ENCODE data around the gene IMPA2. TPM values are rescaled to one million over a fixed set of nuclear protein-coding genes. Genes with fewer than 3 reads are reported as not detected.
A peak's percentile ranks its signal among the peaks of the same experiment; 100 is the strongest.
"Not testable (repeated sequence)": the region's sequence is repeated elsewhere in the genome, so short reads cannot be mapped to it uniquely, and the experiment has no call there.

IMPA2 gene
- total RNA-seq: 10 to 100 TPM; 18.6 to 20.4 TPM

DNA sequence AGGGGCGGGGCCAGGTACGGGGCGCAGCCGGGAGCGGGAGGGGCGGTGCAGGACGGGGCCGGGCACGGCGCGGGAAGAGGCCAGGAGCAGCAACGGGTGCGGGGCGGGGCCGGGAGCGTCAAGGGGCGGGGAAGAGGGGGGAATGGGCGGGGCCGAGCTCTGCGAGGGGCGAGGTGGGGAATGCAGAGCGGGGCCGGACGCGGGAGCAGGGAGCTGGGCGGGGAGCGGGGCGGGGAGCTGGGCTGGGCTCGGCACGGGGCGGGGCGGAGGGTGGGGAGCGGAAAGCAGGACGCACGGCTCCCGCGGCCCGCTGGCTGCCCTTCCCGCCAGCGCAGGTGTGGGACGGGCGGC, at the start of gene IMPA2:
Gene IMPA2, plus strand, starts transcription at position 316 of the 351 bp plus-strand sequence. CDS start 163 bp downstream, outside the sequence.
- Mint-ChIP-seq H3K4me3 (peak within 1 kb of the TSS; percentile 86), H3K27me3 (peaks cover 6% of the 10 kb centered on the region), H3K9me3 (no peaks in the 10 kb centered on the region), H3K27ac (peak within 1 kb of the TSS; percentile 80), H3K36me3 (ENCODE audit: low read depth) (no peaks in the 10 kb centered on the region), H3K4me1 (peaks cover 20% of the 10 kb centered on the region)
- CTCF ChIA-PET: interaction anchor here (1.0 to 1.5 kb wide), 6 partner anchors 10 to 241 kb away, joined by 3 to 5 read pairs (median 3); no protein-coding TSS in a partner anchor
- no peak for DNase-seq
- POLR2A ChIA-PET: interaction anchor here (1.2 kb wide), 1 partner anchor 15 kb away, joined by 4 read pairs; no protein-coding TSS in a partner anchor

DNA sequence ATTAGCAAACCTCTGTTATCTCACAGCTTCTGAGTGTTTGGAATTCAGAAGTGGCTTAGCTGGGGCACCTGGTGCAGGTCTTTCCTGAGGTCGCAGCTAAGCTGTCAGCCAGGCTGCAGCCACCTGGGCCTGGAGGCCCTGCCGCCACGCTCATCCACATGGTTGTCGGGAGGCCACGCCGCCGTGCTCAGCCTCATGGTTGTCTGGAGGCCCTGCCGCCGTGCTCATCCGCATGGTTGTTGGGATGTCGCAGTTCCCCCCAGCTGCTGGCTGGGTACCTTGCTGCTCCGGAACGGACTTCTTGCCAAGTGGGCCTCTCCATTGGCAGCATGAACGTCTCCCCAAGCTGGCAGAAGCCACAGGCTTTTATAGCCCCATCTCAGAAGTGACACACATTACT, 48.9 kb upstream of the IMPA2 start:
- no peak overlapping the region for H3K4me3 Mint-ChIP-seq
- CTCF ChIA-PET: interaction anchor here (0.8 to 1.5 kb wide), 3 partner anchors 56 to 68 kb away, joined by 3 to 8 read pairs (median 4); no protein-coding TSS in a partner anchor
- POLR2A ChIA-PET: no interaction called here
- no peak for DNase-seq
- no peak overlapping the region for H3K27ac Mint-ChIP-seq
- H3K4me1 Mint-ChIP-seq: no peaks in the 10 kb centered on the region
- H3K9me3 Mint-ChIP-seq: no peaks in the 10 kb centered on the region
- H3K27me3 Mint-ChIP-seq: peaks cover 5% of the 10 kb centered on the region
- H3K36me3 Mint-ChIP-seq (ENCODE audit: low read depth): no peaks in the 10 kb centered on the region

DNA sequence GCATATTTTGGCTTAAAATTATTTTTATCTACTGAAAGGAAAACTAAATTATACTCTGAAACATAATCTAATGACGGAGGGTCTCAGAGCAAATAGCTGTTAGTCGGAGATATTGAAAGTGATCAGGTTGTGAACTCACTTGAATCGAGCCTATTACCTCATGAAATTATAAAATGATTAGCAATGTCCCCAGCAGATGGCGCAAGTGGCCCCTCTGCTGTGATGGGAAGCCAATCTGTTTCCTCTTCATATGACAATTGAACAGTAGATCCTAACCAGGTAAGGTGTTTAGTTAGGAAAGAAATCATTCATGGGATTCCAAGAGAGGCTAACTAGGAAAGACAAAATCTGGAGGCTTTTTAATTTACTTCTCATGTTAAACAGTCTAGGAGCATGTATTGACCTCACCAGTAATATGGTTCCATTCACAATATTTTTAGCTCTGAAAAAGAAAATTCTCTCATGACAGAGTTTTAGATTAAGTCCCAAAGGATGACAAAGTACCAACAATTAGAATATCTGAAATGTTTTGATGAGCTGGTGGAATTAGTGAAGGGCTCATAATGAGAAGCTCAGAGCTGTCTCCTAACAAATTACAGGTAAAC, 43.3 kb upstream of the IMPA2 start:
- CTCF ChIA-PET: interaction anchor here (0.7 to 4.1 kb wide), 17 partner anchors 9 to 678 kb away, joined by 3 to 59 read pairs (median 4); no protein-coding TSS in a partner anchor
- peak; percentile 84 for DNase-seq
- Mint-ChIP-seq H3K27ac (no peak overlapping the region), H3K4me1 (no peaks in the 10 kb centered on the region), H3K36me3 (ENCODE audit: low read depth) (no peaks in the 10 kb centered on the region), H3K27me3 (peaks cover 2% of the 10 kb centered on the region), H3K9me3 (no peaks in the 10 kb centered on the region), H3K4me3 (no peak overlapping the region)
- POLR2A ChIA-PET: no interaction called here

DNA sequence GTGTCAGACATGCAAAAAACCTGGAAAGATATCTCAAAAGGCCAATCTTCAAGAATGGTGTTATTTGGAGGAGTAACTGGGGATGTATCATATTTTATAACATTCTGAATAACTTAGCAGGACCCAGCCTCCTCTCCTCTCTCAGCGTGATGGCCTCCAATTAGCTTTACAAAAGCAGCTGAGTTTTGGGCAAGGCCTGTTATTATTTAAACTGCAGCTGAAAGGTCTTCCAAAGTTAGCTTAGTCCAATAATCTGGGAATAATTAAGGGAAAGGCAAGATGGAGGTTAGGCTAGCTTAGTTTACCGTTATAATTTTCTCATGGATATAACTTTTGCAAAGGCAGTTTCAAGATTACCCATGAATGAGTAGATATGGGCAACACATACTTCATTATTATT, 40.4 kb upstream of the IMPA2 start:
- Mint-ChIP-seq H3K4me1 (peaks cover 9% of the 10 kb centered on the region), H3K27me3 (peaks cover 2% of the 10 kb centered on the region), H3K36me3 (ENCODE audit: low read depth) (no peaks in the 10 kb centered on the region), H3K9me3 (no peaks in the 10 kb centered on the region), H3K27ac (no peak overlapping the region), H3K4me3 (no peak overlapping the region)
- DNase-seq: no peak
- ChIA-PET POLR2A (no interaction called here), CTCF (interaction anchor here (1.3 kb wide), 1 partner anchor 20 kb away, joined by 3 read pairs; no protein-coding TSS in a partner anchor)

DNA sequence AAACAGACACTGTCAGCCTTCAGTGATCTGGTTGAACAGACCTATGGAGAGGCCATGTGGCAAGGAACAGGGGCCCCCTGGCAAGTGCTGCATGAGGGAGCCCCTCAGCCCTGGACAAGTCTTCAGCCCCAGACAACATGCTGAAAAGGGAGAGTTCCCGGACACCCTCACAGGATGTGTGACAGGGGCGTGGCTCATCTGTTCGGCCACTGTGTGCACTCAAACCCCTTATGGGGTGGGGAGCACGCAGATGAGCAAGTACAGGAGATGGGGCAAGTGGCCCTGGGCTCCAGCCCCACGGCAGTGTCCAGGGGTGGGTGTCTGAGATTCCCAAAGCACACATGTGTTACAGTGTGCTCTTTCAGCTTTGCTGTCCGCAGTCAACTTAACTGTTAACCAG, 37.8 kb upstream of the IMPA2 start:
- H3K9me3 Mint-ChIP-seq: no peaks in the 10 kb centered on the region

DNA sequence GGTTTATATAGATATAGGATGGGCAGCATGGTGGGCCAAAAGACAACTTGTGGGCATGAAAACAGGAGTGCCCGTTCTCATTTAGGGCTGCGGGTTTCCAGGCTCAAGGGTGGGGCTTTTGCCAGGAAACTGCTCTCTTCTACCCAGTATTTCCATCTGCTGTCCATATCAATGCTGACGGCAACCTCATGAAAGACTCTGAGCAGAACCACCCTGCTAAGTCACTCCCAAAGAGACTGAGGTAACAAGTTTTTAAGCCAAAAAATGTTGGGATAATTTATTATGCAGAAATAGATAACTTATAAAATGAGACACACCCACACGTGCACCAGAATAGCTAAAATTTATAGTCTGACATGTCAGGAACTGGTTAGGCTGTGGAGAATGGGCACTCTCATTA, 37.1 kb upstream of the IMPA2 start:
- no peaks in the 10 kb centered on the region for H3K36me3 Mint-ChIP-seq (ENCODE audit: low read depth)
- H3K27ac Mint-ChIP-seq: no peak overlapping the region
- no peak overlapping the region for H3K4me3 Mint-ChIP-seq
- ChIA-PET CTCF (interaction anchor here (0.8 to 3.0 kb wide), 3 partner anchors 18 to 54 kb away, joined by 3 to 9 read pairs (median 5); no protein-coding TSS in a partner anchor), POLR2A (interaction anchor here (0.6 kb wide), 1 partner anchor 66 kb away, joined by 3 read pairs; no protein-coding TSS in a partner anchor)
- no peaks in the 10 kb centered on the region for H3K9me3 Mint-ChIP-seq
- peaks cover 18% of the 10 kb centered on the region for H3K4me1 Mint-ChIP-seq
- DNase-seq: no peak
- no peaks in the 10 kb centered on the region for H3K27me3 Mint-ChIP-seq

More for the DNA sequence above, 37.8 kb upstream of the IMPA2 start:
- H3K4me3 Mint-ChIP-seq: no peak overlapping the region
- POLR2A ChIA-PET: interaction anchor here (0.6 kb wide), 1 partner anchor 67 kb away, joined by 3 read pairs; no protein-coding TSS in a partner anchor
- DNase-seq: no peak
- CTCF ChIA-PET: interaction anchor here (0.8 to 3.0 kb wide), 2 partner anchors 18 to 52 kb away, joined by 3 to 9 read pairs; no protein-coding TSS in a partner anchor
- H3K36me3 Mint-ChIP-seq (ENCODE audit: low read depth): no peaks in the 10 kb centered on the region
- H3K27ac Mint-ChIP-seq: no peak overlapping the region
- H3K4me1 Mint-ChIP-seq: peaks cover 18% of the 10 kb centered on the region
- no peaks in the 10 kb centered on the region for H3K27me3 Mint-ChIP-seq

DNA sequence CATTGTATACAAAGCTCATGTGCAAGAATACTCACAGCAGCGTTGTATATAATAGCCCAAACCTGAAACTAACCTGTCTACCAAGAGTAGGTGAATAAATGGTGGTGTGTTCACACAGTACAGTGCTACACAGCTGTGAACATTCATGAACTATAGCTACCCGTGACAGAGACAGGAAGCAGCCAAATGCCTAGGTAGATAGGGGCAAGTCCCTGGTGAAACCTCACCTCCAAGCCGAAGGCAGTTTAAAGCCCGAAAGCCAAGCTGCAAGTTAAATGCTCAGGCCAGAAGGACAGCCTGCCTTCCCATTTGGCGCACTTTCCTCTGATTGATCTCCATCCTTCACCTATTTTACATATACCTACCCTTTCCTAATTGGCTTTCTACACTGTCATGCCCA, 36.5 kb upstream of the IMPA2 start:
- POLR2A ChIA-PET: no interaction called here
- no peaks in the 10 kb centered on the region for H3K9me3 Mint-ChIP-seq
- H3K27me3 Mint-ChIP-seq: no peaks in the 10 kb centered on the region

DNA sequence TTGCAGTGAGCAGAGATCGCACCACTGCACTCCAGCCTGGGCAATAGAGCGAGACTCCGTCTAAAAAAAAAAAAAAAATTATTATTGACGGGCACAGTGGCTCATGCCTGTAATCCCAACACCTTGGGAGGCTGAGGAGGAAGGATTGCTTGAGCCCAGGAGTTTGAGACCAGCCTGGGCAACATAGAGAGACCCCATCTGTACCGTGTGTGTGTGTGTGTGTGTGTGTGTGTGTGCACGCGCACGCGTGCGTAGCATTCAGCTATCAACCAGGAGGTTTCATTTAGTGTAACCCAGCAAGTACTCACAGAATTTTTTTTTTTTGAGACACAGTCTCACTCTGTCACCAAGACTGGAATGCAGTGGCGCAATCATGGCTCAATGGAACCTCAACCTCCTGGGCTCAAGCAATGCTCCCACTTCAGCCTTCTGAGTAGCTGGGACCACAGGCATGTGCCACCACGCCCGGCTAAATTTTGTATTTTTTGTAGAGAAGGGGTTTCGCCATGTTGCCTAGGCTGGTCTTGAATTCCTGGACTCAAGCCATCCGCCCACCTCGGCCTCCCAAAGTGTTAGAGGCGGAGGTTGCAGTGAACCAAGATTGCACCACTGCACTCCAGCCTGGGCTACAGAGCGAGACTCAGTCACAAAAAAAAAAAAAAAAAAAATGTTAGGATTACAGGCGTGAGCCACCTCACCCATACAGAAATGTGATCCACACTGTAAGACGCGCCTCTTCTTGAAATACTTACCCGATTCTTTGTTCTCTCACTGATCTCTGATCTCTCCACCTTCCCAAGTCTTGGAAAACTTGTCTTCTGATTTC, 35.3 kb upstream of the IMPA2 start:
- H3K36me3 Mint-ChIP-seq (ENCODE audit: low read depth); POLR2A ChIA-PET; DNase-seq; H3K4me3 Mint-ChIP-seq; H3K9me3 Mint-ChIP-seq; H3K27ac Mint-ChIP-seq; H3K27me3 Mint-ChIP-seq: not testable (repeated sequence)
- H3K4me1 Mint-ChIP-seq: peaks cover 18% of the 10 kb centered on the region
- CTCF ChIA-PET: interaction anchor here (0.6 to 3.0 kb wide), 8 partner anchors 8 to 92 kb away, joined by 3 to 15 read pairs (median 4); no protein-coding TSS in a partner anchor

More for the DNA sequence above, 36.5 kb upstream of the IMPA2 start:
- H3K4me3 Mint-ChIP-seq: no peak overlapping the region
- DNase-seq: no peak
- H3K36me3 Mint-ChIP-seq (ENCODE audit: low read depth): no peaks in the 10 kb centered on the region
- CTCF ChIA-PET: interaction anchor here (0.5 to 3.0 kb wide), 4 partner anchors 12 to 94 kb away, joined by 3 to 9 read pairs (median 4); no protein-coding TSS in a partner anchor
- H3K27ac Mint-ChIP-seq: no peak overlapping the region
- H3K4me1 Mint-ChIP-seq: peaks cover 18% of the 10 kb centered on the region

DNA sequence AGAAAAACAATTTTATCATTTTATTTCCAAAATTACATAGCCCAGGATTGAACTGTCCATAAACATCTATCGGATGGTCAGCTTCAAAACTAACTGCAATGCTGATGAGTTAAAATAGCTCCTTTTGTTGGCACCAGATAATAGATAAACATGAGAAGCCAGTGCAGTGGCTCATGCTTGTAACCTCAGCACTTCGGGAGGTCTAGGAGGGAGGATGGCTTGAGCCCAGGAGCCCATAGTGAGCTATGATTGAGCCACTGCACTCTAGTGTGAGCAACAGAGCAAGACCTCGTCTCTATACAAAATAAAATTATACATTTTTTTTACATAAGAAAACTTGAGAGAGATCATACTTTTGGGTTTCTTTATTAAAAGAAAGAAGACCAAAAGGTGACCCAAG, 34.6 kb upstream of the IMPA2 start:
- Mint-ChIP-seq H3K27ac (no peak overlapping the region), H3K27me3 (no peaks in the 10 kb centered on the region), H3K4me3 (no peak overlapping the region), H3K36me3 (ENCODE audit: low read depth) (no peaks in the 10 kb centered on the region), H3K4me1 (peaks cover 18% of the 10 kb centered on the region), H3K9me3 (no peaks in the 10 kb centered on the region)
- no peak for DNase-seq
- POLR2A ChIA-PET: no interaction called here
- CTCF ChIA-PET: interaction anchor here (1.0 to 3.0 kb wide), 6 partner anchors 9 to 69 kb away, joined by 3 to 15 read pairs (median 4); no protein-coding TSS in a partner anchor

DNA sequence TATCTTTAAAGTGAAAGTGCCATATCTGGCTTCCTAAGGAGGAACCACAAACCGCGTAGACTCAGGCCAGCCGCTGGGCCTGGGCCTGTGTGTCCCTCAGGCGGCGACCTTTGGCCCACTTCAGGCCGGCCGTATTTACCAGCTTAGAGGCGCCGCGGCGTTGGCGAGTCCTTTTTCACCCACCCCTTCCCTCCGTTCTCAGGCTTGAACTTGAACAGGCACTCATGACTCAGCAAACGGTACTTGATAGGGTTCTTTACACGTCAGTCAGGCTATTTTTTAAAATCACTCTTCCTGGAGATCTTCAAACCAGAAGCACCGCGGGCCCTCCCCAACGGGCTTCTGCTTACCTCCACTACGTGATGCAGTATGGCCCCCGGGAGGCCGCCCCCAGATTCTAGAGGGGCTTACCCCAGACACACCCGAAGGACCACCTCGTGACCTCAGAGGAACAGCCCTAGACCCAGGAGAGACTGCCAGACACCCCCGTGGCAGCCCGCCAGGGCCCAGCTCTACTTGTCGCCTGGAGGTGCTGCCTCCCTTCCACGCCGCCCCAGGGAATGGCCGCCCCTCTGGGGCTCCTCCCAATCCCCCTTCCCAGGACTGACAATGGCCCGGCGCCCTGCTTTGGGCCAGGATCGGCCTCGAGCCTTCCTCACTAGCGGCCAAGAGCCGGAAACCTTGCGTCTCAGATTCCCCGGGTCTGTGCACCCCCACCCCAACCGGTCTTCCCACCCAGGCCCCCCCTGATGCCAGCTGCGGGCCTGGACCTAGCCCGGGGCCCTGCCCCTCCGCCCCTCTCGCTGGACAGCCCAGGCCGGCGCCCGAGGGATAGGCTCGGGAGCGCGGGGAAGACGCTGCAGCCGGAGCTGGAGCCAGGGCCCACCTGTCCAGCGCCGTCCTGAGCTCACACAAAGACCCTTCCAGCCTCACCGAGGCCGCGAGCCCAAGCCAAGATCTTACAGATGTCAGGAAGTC, 33.8 kb upstream of the IMPA2 start:
- Mint-ChIP-seq H3K4me1 (peaks cover 18% of the 10 kb centered on the region), H3K9me3 (no peaks in the 10 kb centered on the region), H3K27ac (peak overlapping the region; percentile 77), H3K27me3 (no peaks in the 10 kb centered on the region), H3K4me3 (peak overlapping the region; percentile 69), H3K36me3 (ENCODE audit: low read depth) (no peaks in the 10 kb centered on the region)
- peak; percentile 63 for DNase-seq
- POLR2A ChIA-PET: no interaction called here
- CTCF ChIA-PET: interaction anchor here (0.6 to 3.0 kb wide), 7 partner anchors 10 to 69 kb away, joined by 3 to 15 read pairs (median 3); no protein-coding TSS in a partner anchor

DNA sequence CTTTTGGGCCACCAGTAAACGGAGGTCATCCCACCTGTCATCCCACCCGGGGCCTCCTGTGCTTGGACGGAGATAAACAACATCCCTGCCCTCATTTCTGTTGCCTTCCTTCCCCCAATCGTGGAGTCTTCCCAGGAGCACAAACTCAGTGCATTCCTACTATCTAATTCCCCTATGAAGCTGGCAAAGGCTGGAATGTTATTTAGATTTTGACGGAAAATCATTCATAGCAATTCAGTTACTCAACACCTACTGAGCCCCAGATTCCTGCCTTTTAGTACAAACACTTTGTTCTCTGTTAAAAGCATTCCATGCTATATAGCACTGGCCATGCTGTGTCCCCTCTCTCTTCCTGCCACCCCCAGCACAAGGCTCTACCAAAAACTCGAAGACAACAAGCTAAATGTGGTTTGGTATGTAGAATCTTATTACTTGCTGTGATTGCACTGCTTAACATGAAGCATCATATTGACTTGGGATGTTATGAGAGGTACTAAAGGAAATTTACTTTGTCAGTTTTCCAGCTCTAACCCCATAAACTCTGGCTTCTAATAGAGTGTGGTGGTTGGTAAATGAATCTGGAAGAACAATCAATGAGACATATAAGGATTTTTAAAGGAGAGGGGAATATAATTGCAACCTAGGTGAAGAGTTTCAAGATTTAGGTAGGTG, 32.3 kb upstream of the IMPA2 start:
- Mint-ChIP-seq H3K4me1 (peaks cover 11% of the 10 kb centered on the region), H3K4me3 (no peak overlapping the region), H3K27me3 (no peaks in the 10 kb centered on the region), H3K36me3 (ENCODE audit: low read depth) (no peaks in the 10 kb centered on the region), H3K9me3 (no peaks in the 10 kb centered on the region), H3K27ac (no peak overlapping the region)
- DNase-seq: no peak
- POLR2A ChIA-PET: no interaction called here
- CTCF ChIA-PET: interaction anchor here (1.0 to 1.2 kb wide), 2 partner anchors 28 to 46 kb away, joined by 4 to 5 read pairs; no protein-coding TSS in a partner anchor
